HG03439 (cell line): ENCODE measurements around the gene SSC4D.
"Not testable (repeated sequence)": the region's sequence is repeated elsewhere in the genome, so short reads cannot be mapped to it uniquely, and the experiment has no call there.

ENCODE experiments used
- ATAC-seq: cut with Tn5 transposase; IDR thresholded peaks from one replicate; pipeline ENCODE4 v1.9.1; 2021; ENCODE audit warnings: mild to moderate bottlenecking, moderate library complexity; ENCODE audit not compliant: unreplicated experiment

The SSC4D gene

GRCh38 chr7:76387789-76388188 is 21.7 kb downstream of the SSC4D start:
- ATAC-seq, result not testable (repeated sequence)

GRCh38 chr7:76386691-76387260 is 22.7 kb downstream of the SSC4D start:
- ATAC-seq, result no peak

- no peak for ATAC-seq
These were observed 26.2 kb downstream of the SSC4D start for GRCh38 chr7:76383089-76383944.

GRCh38 chr7:76381814-76382213 is 27.7 kb downstream of the SSC4D start:
- no peak for ATAC-seq

GRCh38 chr7:76380623-76380966 is 28.9 kb downstream of the SSC4D start:
- no peak for ATAC-seq

GRCh38 chr7:76377186-76377918 is 32.1 kb downstream of the SSC4D start:
- no peak for ATAC-seq

GRCh38 chr7:76375251-76375650 is 34.2 kb downstream of the SSC4D start:
- no peak for ATAC-seq

- no peak for ATAC-seq
These were observed 36.3 kb downstream of the SSC4D start for GRCh38 chr7:76372984-76373833.

- no peak for ATAC-seq
These were observed 38.1 kb downstream of the SSC4D start for GRCh38 chr7:76371396-76371795.

- no peak for ATAC-seq
These were observed 40.5 kb downstream of the SSC4D start for GRCh38 chr7:76369018-76369417.

GRCh38 chr7:76368190-76368589 is 41.3 kb downstream of the SSC4D start:
- no peak for ATAC-seq

GRCh38 chr7:76364198-76364584 is 45.3 kb downstream of the SSC4D start:
- ATAC-seq, result no peak

GRCh38 chr7:76363754-76364153 is 45.7 kb downstream of the SSC4D start:
- not testable (repeated sequence) for ATAC-seq

GRCh38 chr7:76359978-76360638 is 49.4 kb downstream of the SSC4D start:
- ATAC-seq, result no peak

GRCh38 chr7:76359111-76359977 is 50.2 kb downstream of the SSC4D start:
- peak; percentile 88 for ATAC-seq

GRCh38 chr7:76358481-76359110 is 50.9 kb downstream of the SSC4D start, which contains the start of gene YWHAG:
TSS of gene YWHAG (minus strand) at chr7:76358991. CDS start at chr7:76358808, 183 bp downstream.
- peak; percentile 71 for ATAC-seq

GRCh38 chr7:76358011-76358480 is 51.5 kb downstream of the SSC4D start:
- ATAC-seq, result peak; percentile 33

- ATAC-seq, result no peak
These were observed 52.0 kb downstream of the SSC4D start for GRCh38 chr7:76357475-76358010.
